SK-N-SH (cell line): ENCODE results near the gene GAPVD1.

Experiments
- NRF1 ChIP-seq: IDR thresholded peaks from 2 replicates; pipeline ENCODE4 v1.6.1; 2012; ENCODE audit warnings: low read depth, mild to moderate bottlenecking, low read length
- RFX5 ChIP-seq: IDR thresholded peaks from 2 replicates; pipeline ENCODE4 v1.6.1; 2012; ENCODE audit warnings: mild to moderate bottlenecking, improper control_type of control experiment, low read length
- TF ChIP-seq, protein P1 (sequence below): IDR thresholded peaks from 2 replicates; pipeline ENCODE4 v1.6.1; 2012; ENCODE audit warnings: mild to moderate bottlenecking, low read depth, low read length, moderate library complexity
- TF ChIP-seq, protein P2 (sequence below): IDR thresholded peaks from 2 replicates; pipeline ENCODE4 v1.4.0; 2012; ENCODE audit warnings: low read depth, borderline replicate concordance
- TF ChIP-seq, protein P3 (sequence below): fragments of 200-600 bp; sonication (generic); IDR thresholded peaks from 2 replicates; pipeline ENCODE4 v1.6.1; 2017; ENCODE audit warnings: antibody characterized with exemption, mild to moderate bottlenecking, moderate library complexity

DNA sequence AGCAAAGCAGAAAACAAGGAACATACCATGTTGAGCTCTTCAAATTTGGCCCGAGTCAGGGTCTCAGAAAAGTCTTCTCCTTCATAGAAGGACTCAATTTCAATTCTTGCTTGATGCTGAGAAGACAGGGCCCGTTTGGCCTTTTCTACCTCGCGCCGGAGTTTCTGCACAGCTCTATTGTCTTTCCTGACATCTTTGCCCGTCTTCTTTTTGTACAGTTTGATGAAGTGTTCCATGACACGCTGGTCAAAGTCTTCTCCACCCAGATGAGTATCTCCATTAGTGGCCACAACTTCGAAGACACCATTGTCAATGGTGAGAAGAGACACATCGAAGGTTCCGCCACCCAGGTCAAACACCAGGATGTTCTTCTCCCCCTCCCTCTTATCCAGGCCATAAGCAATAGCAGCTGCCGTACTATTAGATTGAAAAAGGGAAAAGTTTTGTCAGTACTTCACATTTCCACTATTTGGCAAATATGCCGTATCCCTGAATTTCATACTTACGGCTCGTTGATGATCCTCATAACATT lies 22.6 kb upstream of the GAPVD1 start:
- TF ChIP-seq NRF1 (no peak), RFX5 (no peak)
- TF ChIP-seq, protein P1, sequence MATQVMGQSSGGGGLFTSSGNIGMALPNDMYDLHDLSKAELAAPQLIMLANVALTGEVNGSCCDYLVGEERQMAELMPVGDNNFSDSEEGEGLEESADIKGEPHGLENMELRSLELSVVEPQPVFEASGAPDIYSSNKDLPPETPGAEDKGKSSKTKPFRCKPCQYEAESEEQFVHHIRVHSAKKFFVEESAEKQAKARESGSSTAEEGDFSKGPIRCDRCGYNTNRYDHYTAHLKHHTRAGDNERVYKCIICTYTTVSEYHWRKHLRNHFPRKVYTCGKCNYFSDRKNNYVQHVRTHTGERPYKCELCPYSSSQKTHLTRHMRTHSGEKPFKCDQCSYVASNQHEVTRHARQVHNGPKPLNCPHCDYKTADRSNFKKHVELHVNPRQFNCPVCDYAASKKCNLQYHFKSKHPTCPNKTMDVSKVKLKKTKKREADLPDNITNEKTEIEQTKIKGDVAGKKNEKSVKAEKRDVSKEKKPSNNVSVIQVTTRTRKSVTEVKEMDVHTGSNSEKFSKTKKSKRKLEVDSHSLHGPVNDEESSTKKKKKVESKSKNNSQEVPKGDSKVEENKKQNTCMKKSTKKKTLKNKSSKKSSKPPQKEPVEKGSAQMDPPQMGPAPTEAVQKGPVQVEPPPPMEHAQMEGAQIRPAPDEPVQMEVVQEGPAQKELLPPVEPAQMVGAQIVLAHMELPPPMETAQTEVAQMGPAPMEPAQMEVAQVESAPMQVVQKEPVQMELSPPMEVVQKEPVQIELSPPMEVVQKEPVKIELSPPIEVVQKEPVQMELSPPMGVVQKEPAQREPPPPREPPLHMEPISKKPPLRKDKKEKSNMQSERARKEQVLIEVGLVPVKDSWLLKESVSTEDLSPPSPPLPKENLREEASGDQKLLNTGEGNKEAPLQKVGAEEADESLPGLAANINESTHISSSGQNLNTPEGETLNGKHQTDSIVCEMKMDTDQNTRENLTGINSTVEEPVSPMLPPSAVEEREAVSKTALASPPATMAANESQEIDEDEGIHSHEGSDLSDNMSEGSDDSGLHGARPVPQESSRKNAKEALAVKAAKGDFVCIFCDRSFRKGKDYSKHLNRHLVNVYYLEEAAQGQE: no peak
- TF ChIP-seq, protein P2, sequence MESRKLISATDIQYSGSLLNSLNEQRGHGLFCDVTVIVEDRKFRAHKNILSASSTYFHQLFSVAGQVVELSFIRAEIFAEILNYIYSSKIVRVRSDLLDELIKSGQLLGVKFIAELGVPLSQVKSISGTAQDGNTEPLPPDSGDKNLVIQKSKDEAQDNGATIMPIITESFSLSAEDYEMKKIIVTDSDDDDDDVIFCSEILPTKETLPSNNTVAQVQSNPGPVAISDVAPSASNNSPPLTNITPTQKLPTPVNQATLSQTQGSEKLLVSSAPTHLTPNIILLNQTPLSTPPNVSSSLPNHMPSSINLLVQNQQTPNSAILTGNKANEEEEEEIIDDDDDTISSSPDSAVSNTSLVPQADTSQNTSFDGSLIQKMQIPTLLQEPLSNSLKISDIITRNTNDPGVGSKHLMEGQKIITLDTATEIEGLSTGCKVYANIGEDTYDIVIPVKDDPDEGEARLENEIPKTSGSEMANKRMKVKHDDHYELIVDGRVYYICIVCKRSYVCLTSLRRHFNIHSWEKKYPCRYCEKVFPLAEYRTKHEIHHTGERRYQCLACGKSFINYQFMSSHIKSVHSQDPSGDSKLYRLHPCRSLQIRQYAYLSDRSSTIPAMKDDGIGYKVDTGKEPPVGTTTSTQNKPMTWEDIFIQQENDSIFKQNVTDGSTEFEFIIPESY: no peak
- TF ChIP-seq, protein P3, sequence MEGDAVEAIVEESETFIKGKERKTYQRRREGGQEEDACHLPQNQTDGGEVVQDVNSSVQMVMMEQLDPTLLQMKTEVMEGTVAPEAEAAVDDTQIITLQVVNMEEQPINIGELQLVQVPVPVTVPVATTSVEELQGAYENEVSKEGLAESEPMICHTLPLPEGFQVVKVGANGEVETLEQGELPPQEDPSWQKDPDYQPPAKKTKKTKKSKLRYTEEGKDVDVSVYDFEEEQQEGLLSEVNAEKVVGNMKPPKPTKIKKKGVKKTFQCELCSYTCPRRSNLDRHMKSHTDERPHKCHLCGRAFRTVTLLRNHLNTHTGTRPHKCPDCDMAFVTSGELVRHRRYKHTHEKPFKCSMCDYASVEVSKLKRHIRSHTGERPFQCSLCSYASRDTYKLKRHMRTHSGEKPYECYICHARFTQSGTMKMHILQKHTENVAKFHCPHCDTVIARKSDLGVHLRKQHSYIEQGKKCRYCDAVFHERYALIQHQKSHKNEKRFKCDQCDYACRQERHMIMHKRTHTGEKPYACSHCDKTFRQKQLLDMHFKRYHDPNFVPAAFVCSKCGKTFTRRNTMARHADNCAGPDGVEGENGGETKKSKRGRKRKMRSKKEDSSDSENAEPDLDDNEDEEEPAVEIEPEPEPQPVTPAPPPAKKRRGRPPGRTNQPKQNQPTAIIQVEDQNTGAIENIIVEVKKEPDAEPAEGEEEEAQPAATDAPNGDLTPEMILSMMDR: no peak
